Measurements from ENCODE around the gene PLLP.

Gene PLLP

DNA sequence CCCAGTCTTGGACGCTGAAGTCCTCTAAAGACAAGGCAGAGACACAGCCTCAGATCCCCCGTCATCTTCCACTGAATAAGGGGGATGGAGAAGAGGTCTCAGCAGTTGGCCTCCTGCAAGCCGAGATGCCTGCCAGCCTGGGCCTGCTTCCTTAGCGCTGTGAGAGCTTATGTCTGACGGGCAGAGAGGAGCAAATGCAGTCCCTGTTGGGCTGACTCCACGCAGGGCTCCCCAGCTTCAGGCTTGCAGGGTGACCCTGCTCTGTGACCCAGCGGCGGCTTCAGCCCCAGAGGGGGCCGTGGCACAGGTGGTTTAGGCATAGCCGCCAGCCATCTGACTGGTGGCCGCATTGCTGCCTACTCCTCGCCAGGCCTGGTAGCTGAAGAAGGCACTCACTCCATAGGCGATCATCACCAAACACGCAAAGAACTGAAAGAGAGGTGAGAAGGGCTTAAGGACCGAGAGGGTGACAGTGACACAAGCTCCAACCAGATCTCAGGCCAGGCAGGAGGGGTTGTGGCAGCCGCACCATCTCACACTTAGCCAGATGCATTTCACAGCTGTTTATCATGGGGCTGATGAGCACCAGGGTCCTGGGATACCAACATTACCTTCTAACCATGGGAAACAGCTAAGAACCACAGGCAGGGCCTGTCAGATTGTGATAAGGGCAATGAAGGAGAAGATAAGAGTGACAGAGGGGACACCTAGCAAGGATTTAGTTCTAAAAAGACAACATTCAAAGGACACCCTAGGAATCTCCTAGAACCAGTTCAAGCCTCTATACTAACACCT, 27.7 kb downstream of the PLLP start:
- no peak for DNase-seq (ENCODE audit: low spot score)

DNA sequence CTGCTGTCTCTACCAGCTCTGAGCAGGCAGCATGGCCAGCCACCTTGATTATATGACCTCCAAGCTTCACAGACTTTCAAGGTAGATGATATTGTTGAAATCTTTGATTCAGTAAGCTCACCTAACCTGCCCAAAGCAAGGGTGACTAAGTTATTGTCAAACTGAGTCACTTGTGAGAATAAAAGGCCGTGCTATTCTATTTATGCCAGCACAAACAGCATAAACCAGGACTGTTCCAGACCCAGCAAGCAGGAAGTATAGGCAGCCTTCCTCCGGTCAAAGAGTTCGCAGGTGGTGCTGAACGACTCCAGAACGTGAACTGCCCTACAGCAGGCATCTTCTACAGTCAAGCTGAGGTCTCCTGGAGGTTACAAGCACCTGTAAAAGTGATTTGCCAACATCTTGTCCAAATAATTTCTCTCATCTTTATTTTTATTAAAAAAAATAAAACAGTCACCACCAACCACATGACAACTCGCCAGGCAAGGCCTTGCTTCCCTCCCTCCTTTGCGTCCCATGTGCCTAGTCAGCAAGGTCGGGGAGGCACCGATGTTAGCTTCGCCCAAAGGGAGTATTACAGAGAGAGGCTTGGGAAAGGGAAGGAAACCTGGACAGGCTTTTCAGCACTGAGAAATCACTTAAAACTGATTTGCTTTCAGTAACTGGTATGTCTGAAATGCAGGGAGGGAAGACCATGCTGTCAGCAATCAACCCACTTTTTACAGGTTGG, 28.6 kb downstream of the PLLP start:
- no peak for DNase-seq (ENCODE audit: low spot score)

DNA sequence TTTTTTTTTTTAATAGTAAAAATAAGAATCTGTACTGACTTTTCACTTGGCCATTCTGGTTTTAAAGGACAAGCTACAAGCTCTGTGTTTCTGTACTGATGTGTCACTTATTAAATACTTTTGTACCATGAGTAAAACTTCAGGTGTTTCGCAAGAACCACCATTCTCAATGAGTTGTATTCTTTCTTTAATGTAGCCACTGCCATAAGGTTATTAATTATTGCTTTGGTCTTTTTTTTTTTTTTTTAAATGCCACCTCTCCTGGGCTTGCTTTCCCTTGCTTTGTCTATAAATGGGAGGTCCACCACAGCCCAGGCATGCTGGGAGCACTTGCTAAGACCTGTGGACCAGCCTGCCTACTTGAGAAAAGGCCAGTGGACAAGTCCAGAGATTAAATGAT, 31.0 kb downstream of the PLLP start:
- no peak for DNase-seq (ENCODE audit: low spot score)

GRCh38 chr16:57252148-57252721, 32.2 kb downstream of the PLLP start:
- DNase-seq (ENCODE audit: low spot score), result no peak

- no peak for DNase-seq (ENCODE audit: low spot score)
Observed at GRCh38 chr16:57251352-57251751, 33.1 kb downstream of the PLLP start.

- peak; percentile 69 for DNase-seq (ENCODE audit: low spot score)
Observed at GRCh38 chr16:57245472-57246113, 38.9 kb downstream of the PLLP start.

DNA sequence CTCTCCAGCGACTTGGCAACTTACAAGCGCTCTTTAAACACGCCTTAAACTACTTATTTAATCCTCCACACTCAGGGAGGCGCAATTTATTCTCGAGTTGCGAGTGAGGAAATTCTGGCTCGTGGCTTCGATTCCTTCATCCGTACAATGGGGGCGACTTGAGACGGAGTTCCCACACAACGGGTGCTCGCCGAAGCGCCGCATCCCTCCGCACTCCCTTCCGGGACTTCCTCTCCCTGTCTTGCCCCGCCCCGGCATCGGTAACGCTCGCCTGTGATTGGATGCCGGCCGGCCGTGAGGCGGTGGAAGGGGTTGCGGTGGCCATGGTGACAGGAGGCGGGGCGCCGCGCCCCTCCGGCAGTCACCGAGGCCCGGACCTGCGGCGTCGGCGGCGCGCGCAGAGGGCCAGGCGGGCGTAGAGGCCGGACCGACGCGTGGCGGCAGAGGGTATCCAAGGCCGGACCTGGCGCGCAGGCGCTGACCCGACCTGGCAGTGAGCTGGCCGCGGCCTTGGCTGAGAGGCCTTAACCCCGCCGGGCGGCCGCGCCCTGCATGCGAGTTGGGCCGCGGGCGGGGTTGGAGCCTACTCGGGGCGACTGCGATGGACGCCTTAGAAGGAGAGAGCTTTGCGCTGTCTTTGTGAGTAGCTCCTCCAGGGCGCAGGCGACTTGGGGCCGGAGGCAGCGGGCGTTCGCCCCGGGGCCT, 39.6 kb downstream of the PLLP start, which contains the start of gene ARL2BP:
ARL2BP (plus strand) TSS at position 493 of the 705 bp plus-strand sequence; CDS start at position 602, 109 bp downstream.
- DNase-seq (ENCODE audit: low spot score), result peak; percentile 99

DNA sequence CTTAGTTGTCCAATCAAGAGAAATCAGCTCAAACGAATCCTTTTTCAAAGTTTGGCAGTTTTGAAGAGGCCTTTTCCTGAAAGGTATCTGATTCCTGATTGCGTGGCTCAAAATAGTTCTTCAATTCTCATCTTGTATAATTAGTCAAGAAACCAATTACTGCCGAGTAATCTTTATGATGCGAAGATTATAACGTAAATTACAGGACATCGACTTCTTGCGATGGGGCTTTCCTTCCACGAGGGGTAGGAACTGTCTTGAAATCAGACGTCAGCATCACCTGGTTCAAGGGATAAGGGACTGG, 40.1 kb downstream of the PLLP start:
- no peak for DNase-seq (ENCODE audit: low spot score)

DNA sequence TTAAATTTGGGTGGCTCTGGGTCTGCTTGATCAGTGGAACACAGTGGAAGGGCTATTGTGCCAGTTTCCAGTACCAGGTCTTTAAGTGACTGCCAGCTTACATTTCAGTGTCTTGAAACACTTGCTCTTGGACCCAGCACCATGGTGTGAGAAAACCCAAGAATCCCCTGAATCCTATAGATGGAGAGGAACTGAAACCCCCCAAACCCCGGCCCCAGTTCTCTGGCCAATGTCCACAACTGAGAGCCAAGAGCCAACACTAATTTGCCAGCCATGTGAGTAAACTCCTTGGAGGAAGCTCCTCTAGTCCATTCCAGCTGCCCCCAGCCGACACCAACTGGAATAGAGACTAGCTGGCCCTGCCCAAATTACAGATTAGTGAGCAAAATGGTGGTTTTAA, 41.8 kb downstream of the PLLP start:
- DNase-seq (ENCODE audit: low spot score), result no peak

- no peak for DNase-seq (ENCODE audit: low spot score)
Observed at GRCh38 chr16:57240851-57241250, 43.6 kb downstream of the PLLP start.

- no peak for DNase-seq (ENCODE audit: low spot score)
Observed at GRCh38 chr16:57239107-57239506, 45.4 kb downstream of the PLLP start.

- no peak for DNase-seq (ENCODE audit: low spot score)
Observed at GRCh38 chr16:57238682-57239081, 45.8 kb downstream of the PLLP start.

GRCh38 chr16:57236022-57236350, 48.5 kb downstream of the PLLP start:
- DNase-seq (ENCODE audit: low spot score), result no peak

- DNase-seq (ENCODE audit: low spot score), result no peak
Observed at GRCh38 chr16:57235128-57236021, 49.1 kb downstream of the PLLP start.

DNA sequence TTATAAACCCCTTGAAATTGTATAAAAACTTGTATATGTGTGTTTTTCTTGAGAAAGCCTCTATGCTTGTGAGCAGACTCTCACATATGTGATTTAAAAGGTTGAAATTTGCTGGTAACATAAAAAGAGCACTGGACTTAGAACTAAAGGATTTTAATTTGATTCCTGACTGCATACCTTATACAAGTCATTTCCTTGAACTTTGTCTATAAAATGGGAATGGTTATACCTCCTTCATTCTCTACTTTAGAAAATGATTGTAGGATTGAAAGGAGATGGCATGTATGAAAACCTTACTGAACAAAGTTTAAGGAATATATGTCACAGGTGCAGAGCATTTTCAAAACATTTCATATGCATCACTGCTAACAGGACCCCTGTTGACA, 49.8 kb downstream of the PLLP start:
- no peak for DNase-seq (ENCODE audit: low spot score)

- DNase-seq (ENCODE audit: low spot score), result no peak
Observed at GRCh38 chr16:57233944-57234706, 50.3 kb downstream of the PLLP start.

DNA sequence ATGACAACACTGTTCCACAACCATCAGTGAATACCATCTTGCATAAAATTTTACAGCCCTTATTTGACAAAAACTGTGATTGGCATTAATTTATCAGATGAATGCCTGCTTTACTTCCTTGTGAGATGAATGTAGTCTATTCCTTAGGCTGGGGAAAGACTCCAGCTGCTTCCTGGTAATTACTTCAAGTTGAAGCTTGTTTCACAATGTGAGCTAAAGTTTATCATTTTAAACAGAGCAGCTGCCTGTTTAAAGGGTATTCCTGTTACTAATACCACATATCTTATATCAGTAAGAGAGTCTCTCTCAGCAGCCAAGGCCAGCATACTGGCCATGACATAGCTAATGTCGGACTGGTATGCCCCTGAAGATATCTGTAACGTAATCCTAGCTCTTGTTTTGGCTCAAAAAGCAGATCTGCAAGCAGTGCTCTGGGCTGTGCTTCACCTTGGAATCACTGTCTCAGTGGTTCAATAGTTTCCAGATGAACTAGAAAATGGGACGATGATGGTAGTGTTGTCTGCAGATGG, 52.6 kb downstream of the PLLP start:
- no peak for DNase-seq (ENCODE audit: low spot score)

DNA sequence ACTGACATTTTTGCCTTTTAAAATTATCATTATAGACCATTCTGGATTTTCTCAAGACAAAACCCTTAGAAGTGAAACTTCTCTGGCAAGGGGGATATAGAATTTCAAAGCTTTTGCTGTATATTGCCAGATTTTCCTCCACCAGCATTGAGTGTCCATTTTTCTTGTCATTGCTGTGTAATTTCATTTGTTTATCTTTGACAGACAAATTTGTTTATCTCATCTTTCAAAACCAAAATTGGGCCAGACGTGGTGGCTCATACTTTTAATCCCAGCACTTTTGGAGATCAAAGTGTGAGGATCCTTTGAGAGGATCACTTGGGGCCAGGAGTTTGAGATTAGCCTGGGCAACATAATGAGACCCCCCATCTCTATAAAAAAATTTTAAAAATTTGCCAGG, 55.4 kb downstream of the PLLP start:
- no peak for DNase-seq (ENCODE audit: low spot score)

GRCh38 chr16:57226701-57227621, 57.5 kb downstream of the PLLP start:
- DNase-seq (ENCODE audit: low spot score), result no peak

All from D341Med (cell line).